Activated CD4-positive, alpha-beta T cell treated with anti-CD3 and anti-CD28 coated beads for 24 hours (primary cell): ENCODE measurements around the gene CCDC82.

Source experiments
- DNase-seq, 2 donors: peaks; one replicate each; pipeline ENCODE4 v3.0.0-alpha.2; 2020; ENCODE audit warnings: low read depth in 2 of 2

Gene CCDC82

GRCh38 chr11:96361778-96362177, 27.9 kb downstream of the CCDC82 start:
- no peak for DNase-seq

GRCh38 chr11:96358321-96358720, 31.4 kb downstream of the CCDC82 start:
- DNase-seq: no peak

GRCh38 chr11:96357794-96358193, 31.9 kb downstream of the CCDC82 start:
- DNase-seq: no peak

- no peak for DNase-seq
These were observed 32.9 kb downstream of the CCDC82 start for GRCh38 chr11:96356848-96357247.

- peak; percentile 82 to 85 for DNase-seq
These were observed 46.6 kb downstream of the CCDC82 start, which contains the start of gene MAML2 for GRCh38 chr11:96342961-96343711. Gene MAML2, minus strand, starts transcription at chr11:96343195. Its CDS starts 1,300 bp downstream, at chr11:96341895.

GRCh38 chr11:96342014-96342960, 47.4 kb downstream of the CCDC82 start:
- DNase-seq: no peak

GRCh38 chr11:96341211-96342013, 48.3 kb downstream of the CCDC82 start:
- DNase-seq: peak; percentile 34 to 39

- DNase-seq: no peak
These were observed 49.2 kb downstream of the CCDC82 start for GRCh38 chr11:96340555-96340885.

GRCh38 chr11:96339706-96340554, 49.8 kb downstream of the CCDC82 start:
- DNase-seq: no peak

- no peak for DNase-seq
These were observed 50.6 kb downstream of the CCDC82 start for GRCh38 chr11:96338910-96339705.

- peak in 1 of 2 donors; percentile 39 for DNase-seq
These were observed 51.9 kb downstream of the CCDC82 start for GRCh38 chr11:96337541-96338431.

- DNase-seq: no peak
These were observed 54.3 kb downstream of the CCDC82 start for GRCh38 chr11:96335388-96335787.

GRCh38 chr11:96334219-96334618, 55.5 kb downstream of the CCDC82 start:
- DNase-seq: no peak

- no peak for DNase-seq
These were observed 56.5 kb downstream of the CCDC82 start for GRCh38 chr11:96333191-96333719.

- DNase-seq: no peak
These were observed 57.5 kb downstream of the CCDC82 start for GRCh38 chr11:96332126-96332771.

- no peak for DNase-seq
These were observed 58.0 kb downstream of the CCDC82 start for GRCh38 chr11:96331699-96332116.

- no peak for DNase-seq
These were observed 59.2 kb downstream of the CCDC82 start for GRCh38 chr11:96330511-96330859.

- DNase-seq: no peak
These were observed 59.7 kb downstream of the CCDC82 start for GRCh38 chr11:96329855-96330510.
